ENCODE data around the gene NLK. TPM values are rescaled to one million over a fixed set of nuclear protein-coding genes. Genes with fewer than 3 reads are reported as not detected.
"Not testable (repeated sequence)": the region's sequence is repeated elsewhere in the genome, so short reads cannot be mapped to it uniquely, and the experiment has no call there.

The NLK gene
- total RNA-seq, 2 experiments from 2014 or later: 7.1 to 8.8 TPM

GRCh38 chr17:28177351-28177750 is 134.9 kb downstream of the NLK start:
- Mint-ChIP-seq H3K4me1 (peaks cover 22% of the 10 kb centered on the region), H3K27me3 (no peaks in the 10 kb centered on the region), H3K36me3 (ENCODE audit: low read depth) (peaks cover 12% of the 10 kb centered on the region), H3K27ac (no peak overlapping the region), H3K9me3 (ENCODE audit: low read depth) (no peaks in the 10 kb centered on the region), H3K4me3 (no peak overlapping the region)
- ChIA-PET CTCF (no interaction called here), POLR2A (no interaction called here)
- ATAC-seq (no peak), DNase-seq (no peak)
- intact Hi-C loops (cut with DNase I, micrococcal nuclease): no loop called here

GRCh38 chr17:28178800-28179199 is 136.3 kb downstream of the NLK start:
- intact Hi-C loops (cut with DNase I, micrococcal nuclease): no loop called here
- ATAC-seq: no peak
- Mint-ChIP-seq H3K9me3 (ENCODE audit: low read depth) (no peaks in the 10 kb centered on the region), H3K4me3 (no peak overlapping the region), H3K27ac (no peak overlapping the region), H3K36me3 (ENCODE audit: low read depth) (peaks cover 4% of the 10 kb centered on the region), H3K27me3 (no peaks in the 10 kb centered on the region), H3K4me1 (peaks cover 12% of the 10 kb centered on the region)
- CTCF ChIA-PET: interaction anchor here (1.2 kb wide), 1 partner anchor 73 kb away, joined by 3 read pairs; no protein-coding TSS in a partner anchor
- POLR2A ChIA-PET: no interaction called here
- DNase-seq: no peak

- ATAC-seq: peak; percentile 66
- intact Hi-C loops (cut with DNase I, micrococcal nuclease): loop anchor here in 1 of 2 experiments (5.0 kb wide), 1 partner anchor 237 kb away; no protein-coding TSS in a partner anchor
- H3K36me3 Mint-ChIP-seq (ENCODE audit: low read depth): peaks cover 10% of the 10 kb centered on the region
- ChIA-PET POLR2A (no interaction called here), CTCF (interaction anchor here (0.6 kb wide), 1 partner anchor 286 kb away, joined by 4 read pairs; no protein-coding TSS in a partner anchor)
- peaks cover 5% of the 10 kb centered on the region for H3K4me1 Mint-ChIP-seq
- no peaks in the 10 kb centered on the region for H3K27me3 Mint-ChIP-seq
- H3K4me3 Mint-ChIP-seq: no peak overlapping the region
- DNase-seq: no peak
- H3K9me3 Mint-ChIP-seq (ENCODE audit: low read depth): no peaks in the 10 kb centered on the region
- H3K27ac Mint-ChIP-seq: no peak overlapping the region
Measured at GRCh38 chr17:28180449-28180848, 138.0 kb downstream of the NLK start.

- CTCF ChIA-PET: interaction anchor here (0.7 kb wide), 1 partner anchor 401 kb away, joined by 3 read pairs; no protein-coding TSS in a partner anchor
- peaks cover 5% of the 10 kb centered on the region for H3K4me1 Mint-ChIP-seq
- POLR2A ChIA-PET: interaction anchor here (0.7 kb wide), 1 partner anchor 218 kb away, joined by 3 read pairs; no protein-coding TSS in a partner anchor
- H3K27ac Mint-ChIP-seq: no peak overlapping the region
- H3K27me3 Mint-ChIP-seq: no peaks in the 10 kb centered on the region
- H3K36me3 Mint-ChIP-seq (ENCODE audit: low read depth): peaks cover 21% of the 10 kb centered on the region
- no peak for DNase-seq
- ATAC-seq: no peak
- intact Hi-C loops (cut with DNase I, micrococcal nuclease): loop anchor here in 1 of 2 experiments (5.0 kb wide), 1 partner anchor 236 kb away; no protein-coding TSS in a partner anchor
- H3K4me3 Mint-ChIP-seq: no peak overlapping the region
- no peaks in the 10 kb centered on the region for H3K9me3 Mint-ChIP-seq (ENCODE audit: low read depth)
Measured at GRCh38 chr17:28181568-28181967, 139.1 kb downstream of the NLK start.

- ChIA-PET CTCF (no interaction called here), POLR2A (no interaction called here)
- ATAC-seq (no peak), DNase-seq (no peak)
- intact Hi-C loops (cut with DNase I, micrococcal nuclease): loop anchor here in 1 of 2 experiments (5.0 kb wide), 1 partner anchor 235 kb away; no protein-coding TSS in a partner anchor
- H3K4me3 Mint-ChIP-seq: no peak overlapping the region
- no peak overlapping the region for H3K27ac Mint-ChIP-seq
- H3K36me3 Mint-ChIP-seq (ENCODE audit: low read depth): peaks cover 22% of the 10 kb centered on the region
- peaks cover 5% of the 10 kb centered on the region for H3K4me1 Mint-ChIP-seq
- no peaks in the 10 kb centered on the region for H3K9me3 Mint-ChIP-seq (ENCODE audit: low read depth)
- no peaks in the 10 kb centered on the region for H3K27me3 Mint-ChIP-seq
Measured at GRCh38 chr17:28182559-28182958, 140.1 kb downstream of the NLK start.

- H3K27me3 Mint-ChIP-seq: no peaks in the 10 kb centered on the region
- no peaks in the 10 kb centered on the region for H3K4me1 Mint-ChIP-seq
- no peak overlapping the region for H3K4me3 Mint-ChIP-seq
- no peaks in the 10 kb centered on the region for H3K9me3 Mint-ChIP-seq (ENCODE audit: low read depth)
- peaks cover 25% of the 10 kb centered on the region for H3K36me3 Mint-ChIP-seq (ENCODE audit: low read depth)
- CTCF ChIA-PET: interaction anchor here (0.6 to 1.1 kb wide), 2 partner anchors 10 to 30 kb away, joined by 3 read pairs; no protein-coding TSS in a partner anchor
- ATAC-seq (no peak), DNase-seq (no peak)
- intact Hi-C loops (cut with DNase I, micrococcal nuclease): no loop called here
- no peak overlapping the region for H3K27ac Mint-ChIP-seq
- POLR2A ChIA-PET: no interaction called here
Measured at GRCh38 chr17:28185658-28186057, 143.2 kb downstream of the NLK start.

GRCh38 chr17:28186472-28186871 is 144.0 kb downstream of the NLK start:
- H3K4me1 Mint-ChIP-seq; H3K27me3 Mint-ChIP-seq; H3K27ac Mint-ChIP-seq; H3K9me3 Mint-ChIP-seq (ENCODE audit: low read depth); DNase-seq; ATAC-seq; intact Hi-C loops (cut with DNase I, micrococcal nuclease); H3K4me3 Mint-ChIP-seq: not testable (repeated sequence)
- ChIA-PET POLR2A (interaction anchor here (0.8 kb wide), 1 partner anchor 97 kb away, joined by 3 read pairs; no protein-coding TSS in a partner anchor), CTCF (interaction anchor here (0.6 to 1.4 kb wide), 3 partner anchors 11 to 63 kb away, joined by 3 to 4 read pairs (median 3); no protein-coding TSS in a partner anchor)
- H3K36me3 Mint-ChIP-seq (ENCODE audit: low read depth): peaks cover 24% of the 10 kb centered on the region

- intact Hi-C loops (cut with DNase I, micrococcal nuclease): no loop called here
- no peak overlapping the region for H3K27ac Mint-ChIP-seq
Measured at GRCh38 chr17:28187931-28188330, 145.5 kb downstream of the NLK start.

GRCh38 chr17:28188841-28189263 is 146.4 kb downstream of the NLK start:
- CTCF ChIA-PET: interaction anchor here (0.7 to 1.3 kb wide), 3 partner anchors 18 to 63 kb away, joined by 3 read pairs; no protein-coding TSS in a partner anchor
- peaks cover 22% of the 10 kb centered on the region for H3K36me3 Mint-ChIP-seq (ENCODE audit: low read depth)
- DNase-seq (no peak), ATAC-seq (no peak)
- intact Hi-C loops (cut with DNase I, micrococcal nuclease): no loop called here
- no peaks in the 10 kb centered on the region for H3K9me3 Mint-ChIP-seq (ENCODE audit: low read depth)
- H3K27ac Mint-ChIP-seq: no peak overlapping the region
- POLR2A ChIA-PET: no interaction called here
- H3K4me3 Mint-ChIP-seq: no peak overlapping the region
- no peaks in the 10 kb centered on the region for H3K27me3 Mint-ChIP-seq
- no peaks in the 10 kb centered on the region for H3K4me1 Mint-ChIP-seq

More at GRCh38 chr17:28187931-28188330, 145.5 kb downstream of the NLK start:
- no peak for ATAC-seq
- CTCF ChIA-PET: interaction anchor here (0.7 to 1.0 kb wide), 2 partner anchors 22 to 64 kb away, joined by 3 read pairs; no protein-coding TSS in a partner anchor
- H3K9me3 Mint-ChIP-seq (ENCODE audit: low read depth): no peaks in the 10 kb centered on the region
- no peaks in the 10 kb centered on the region for H3K27me3 Mint-ChIP-seq
- peaks cover 22% of the 10 kb centered on the region for H3K36me3 Mint-ChIP-seq (ENCODE audit: low read depth)
- no peaks in the 10 kb centered on the region for H3K4me1 Mint-ChIP-seq
- POLR2A ChIA-PET: interaction anchor here (0.6 kb wide), 1 partner anchor 21 kb away, joined by 3 read pairs; no protein-coding TSS in a partner anchor
- H3K4me3 Mint-ChIP-seq: no peak overlapping the region
- no peak for DNase-seq

- Mint-ChIP-seq H3K36me3 (ENCODE audit: low read depth) (peaks cover 18% of the 10 kb centered on the region), H3K4me1 (no peaks in the 10 kb centered on the region), H3K9me3 (ENCODE audit: low read depth) (no peaks in the 10 kb centered on the region), H3K27me3 (no peaks in the 10 kb centered on the region), H3K27ac (no peak overlapping the region), H3K4me3 (no peak overlapping the region)
- ATAC-seq (no peak), DNase-seq (no peak)
- ChIA-PET POLR2A (no interaction called here), CTCF (interaction anchor here (1.3 kb wide), 1 partner anchor 19 kb away, joined by 3 read pairs; no protein-coding TSS in a partner anchor)
- intact Hi-C loops (cut with DNase I, micrococcal nuclease): loop anchor here in 1 of 2 experiments (10.0 kb wide), 1 partner anchor 65 kb away; no protein-coding TSS in a partner anchor
Measured at GRCh38 chr17:28189667-28190066, 147.2 kb downstream of the NLK start.

GRCh38 chr17:28191018-28191417 is 148.5 kb downstream of the NLK start:
- Mint-ChIP-seq H3K4me1 (peaks cover 2% of the 10 kb centered on the region), H3K36me3 (ENCODE audit: low read depth) (peaks cover 12% of the 10 kb centered on the region), H3K27ac (no peak overlapping the region), H3K9me3 (ENCODE audit: low read depth) (no peaks in the 10 kb centered on the region), H3K4me3 (no peak overlapping the region), H3K27me3 (no peaks in the 10 kb centered on the region)
- ChIA-PET POLR2A (no interaction called here), CTCF (interaction anchor here (0.6 kb wide), 1 partner anchor 38 kb away, joined by 3 read pairs; no protein-coding TSS in a partner anchor)
- ATAC-seq (no peak), DNase-seq (no peak)
- intact Hi-C loops (cut with DNase I, micrococcal nuclease): loop anchor here in 1 of 2 experiments (10.0 kb wide), 1 partner anchor 64 kb away; no protein-coding TSS in a partner anchor

GRCh38 chr17:28193241-28193640 is 150.8 kb downstream of the NLK start:
- no peaks in the 10 kb centered on the region for H3K9me3 Mint-ChIP-seq (ENCODE audit: low read depth)
- intact Hi-C loops (cut with DNase I, micrococcal nuclease): loop anchor here in 1 of 2 experiments (10.0 kb wide), 1 partner anchor 62 kb away; no protein-coding TSS in a partner anchor
- no peak for ATAC-seq
- ChIA-PET CTCF (no interaction called here), POLR2A (interaction anchor here (0.6 kb wide), 1 partner anchor 143 kb away, joined by 6 read pairs; no protein-coding TSS in a partner anchor)
- no peak for DNase-seq
- H3K4me1 Mint-ChIP-seq: peaks cover 4% of the 10 kb centered on the region
- no peaks in the 10 kb centered on the region for H3K27me3 Mint-ChIP-seq
- peaks cover 11% of the 10 kb centered on the region for H3K36me3 Mint-ChIP-seq (ENCODE audit: low read depth)
- no peak overlapping the region for H3K4me3 Mint-ChIP-seq
- no peak overlapping the region for H3K27ac Mint-ChIP-seq

All from activated CD4-positive, alpha-beta T cell treated with anti-CD3 and anti-CD28 coated beads for 36 hours (primary cell).